IMR-90 (cell line): ENCODE data around the gene TNFRSF4.

Experiments
- CEBPB ChIP-seq: IDR thresholded peaks from 2 replicates; pipeline ENCODE4 v1.6.1; 2012; ENCODE audit warnings: low read depth, low read length, improper control_type of control experiment
- CTCF ChIP-seq: conservative IDR thresholded peaks from 2 replicates; pipeline ENCODE4 v1.5.1; 2012; ENCODE audit warnings: mild to moderate bottlenecking, low read depth, low read length, improper control_type of control experiment
- MAFK ChIP-seq: IDR thresholded peaks from 2 replicates; pipeline ENCODE4 v1.6.1; 2012; ENCODE audit warnings: low read depth, low read length, improper control_type of control experiment
- MAZ ChIP-seq: IDR thresholded peaks from 2 replicates; pipeline ENCODE4 v1.6.1; 2012; ENCODE audit warnings: low read depth, mild to moderate bottlenecking, low read length, improper control_type of control experiment, moderate library complexity, borderline replicate concordance
- MXI1 ChIP-seq: IDR thresholded peaks from 2 replicates; pipeline ENCODE4 v1.6.1; 2012; ENCODE audit warnings: low read depth, mild to moderate bottlenecking, low read length, moderate library complexity, borderline replicate concordance
- NFE2L2 ChIP-seq: fragments of 150-350 bp; IDR thresholded peaks from 2 replicates; pipeline ENCODE4 v1.6.1; 2016; ENCODE audit warnings: low read depth, mild to moderate bottlenecking, low read length
- POLR2A ChIP-seq: IDR thresholded peaks from 2 replicates; pipeline ENCODE4 v1.6.1; 2012; ENCODE audit warnings: mild to moderate bottlenecking, low read depth, low read length
- RAD21 ChIP-seq: IDR thresholded peaks from 2 replicates; pipeline ENCODE4 v1.6.1; 2012; ENCODE audit warnings: low read length, improper control_type of control experiment
- RCOR1 ChIP-seq: IDR thresholded peaks from 2 replicates; pipeline ENCODE4 v1.6.1; 2012; ENCODE audit warnings: mild to moderate bottlenecking, low read length, improper control_type of control experiment; ENCODE audit not compliant: insufficient replicate concordance
- RFX5 ChIP-seq: IDR thresholded peaks from 2 replicates; pipeline ENCODE4 v1.8.0; 2012; ENCODE audit warnings: low read depth, mild to moderate bottlenecking, low read length, moderate library complexity
- SMC3 ChIP-seq: fragments of 150-350 bp; IDR thresholded peaks from 2 replicates; pipeline ENCODE4 v1.6.1; 2016; ENCODE audit warnings: low read depth, mild to moderate bottlenecking, antibody characterized with exemption, low read length, moderate library complexity
- TF ChIP-seq, protein P1 (sequence below): fragments of 150-350 bp; IDR thresholded peaks from 2 replicates; pipeline ENCODE4 v1.6.1; 2017; ENCODE audit warnings: mild to moderate bottlenecking, antibody characterized with exemption, low read length, low read depth
- TF ChIP-seq, protein P2 (sequence below): fragments of 150-350 bp; IDR thresholded peaks from 2 replicates; pipeline ENCODE4 v1.6.1; 2016; ENCODE audit warnings: low read depth, mild to moderate bottlenecking, low read length, moderate library complexity, borderline replicate concordance

- TF ChIP-seq POLR2A (no peak), CTCF (no peak), SMC3 (no peak), RFX5 (no peak), CEBPB (no peak), MXI1 (no peak), RAD21 (no peak), RCOR1 (no peak), MAZ (no peak), MAFK (no peak), NFE2L2 (no peak)
- TF ChIP-seq, protein P1, sequence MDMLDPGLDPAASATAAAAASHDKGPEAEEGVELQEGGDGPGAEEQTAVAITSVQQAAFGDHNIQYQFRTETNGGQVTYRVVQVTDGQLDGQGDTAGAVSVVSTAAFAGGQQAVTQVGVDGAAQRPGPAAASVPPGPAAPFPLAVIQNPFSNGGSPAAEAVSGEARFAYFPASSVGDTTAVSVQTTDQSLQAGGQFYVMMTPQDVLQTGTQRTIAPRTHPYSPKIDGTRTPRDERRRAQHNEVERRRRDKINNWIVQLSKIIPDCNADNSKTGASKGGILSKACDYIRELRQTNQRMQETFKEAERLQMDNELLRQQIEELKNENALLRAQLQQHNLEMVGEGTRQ, result no peak
- TF ChIP-seq, protein P2, sequence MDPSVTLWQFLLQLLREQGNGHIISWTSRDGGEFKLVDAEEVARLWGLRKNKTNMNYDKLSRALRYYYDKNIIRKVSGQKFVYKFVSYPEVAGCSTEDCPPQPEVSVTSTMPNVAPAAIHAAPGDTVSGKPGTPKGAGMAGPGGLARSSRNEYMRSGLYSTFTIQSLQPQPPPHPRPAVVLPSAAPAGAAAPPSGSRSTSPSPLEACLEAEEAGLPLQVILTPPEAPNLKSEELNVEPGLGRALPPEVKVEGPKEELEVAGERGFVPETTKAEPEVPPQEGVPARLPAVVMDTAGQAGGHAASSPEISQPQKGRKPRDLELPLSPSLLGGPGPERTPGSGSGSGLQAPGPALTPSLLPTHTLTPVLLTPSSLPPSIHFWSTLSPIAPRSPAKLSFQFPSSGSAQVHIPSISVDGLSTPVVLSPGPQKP, result no peak
Measured at GRCh38 chr1:1198423-1199140, 15.4 kb downstream of the TNFRSF4 start.
